ENCODE results near the gene USP49.
A peak's percentile ranks its signal among the peaks of the same experiment; 100 is the strongest.
"Not testable (repeated sequence)": the region's sequence is repeated elsewhere in the genome, so short reads cannot be mapped to it uniquely, and the experiment has no call there.

USP49 gene

DNA sequence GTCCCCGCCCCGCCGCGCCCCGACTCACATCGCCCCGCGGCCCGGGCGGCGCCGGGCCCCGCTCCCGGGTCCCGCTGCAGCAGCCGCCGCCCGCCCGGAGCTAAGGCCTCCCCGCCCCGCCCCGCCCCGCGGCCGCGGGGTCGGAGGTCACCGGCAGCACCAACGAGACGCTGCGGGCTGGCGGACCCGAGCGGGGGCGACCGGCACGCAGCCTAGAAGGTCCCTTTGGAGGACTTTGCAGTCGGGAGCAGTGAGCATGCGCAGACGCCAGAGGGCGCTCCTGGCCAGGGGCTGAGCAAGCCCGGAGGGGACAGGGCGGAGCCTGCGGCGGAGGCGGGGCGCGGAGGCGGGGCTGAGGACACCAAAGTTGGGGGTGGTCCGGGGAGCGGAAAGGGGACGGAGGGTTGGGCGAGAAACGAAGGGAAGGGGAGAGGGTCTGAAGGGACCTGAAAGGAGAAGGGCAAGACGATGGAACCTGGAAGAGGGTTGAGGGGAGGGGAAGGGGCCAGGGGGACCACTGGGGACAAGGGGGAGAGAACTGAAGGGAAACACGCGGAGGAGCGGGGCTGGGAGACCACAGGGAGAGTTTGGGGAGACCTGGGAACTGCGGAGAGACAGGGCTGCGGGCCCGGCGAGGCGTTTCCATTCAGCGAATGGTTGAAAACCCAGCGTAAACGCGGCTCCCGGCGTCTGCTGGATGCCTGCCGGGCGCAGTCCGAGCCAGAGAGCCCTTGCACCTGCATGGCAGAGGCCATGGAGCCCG, 115.2 kb downstream of the USP49 start, which contains the start of gene FRS3:
FRS3 (minus strand) TSS at position 113 of the 763 bp plus-strand sequence. CDS start 2,913 bp downstream, outside the sequence.
- DNase-seq (ENCODE audit: low spot score) = peak; percentile 96

DNA sequence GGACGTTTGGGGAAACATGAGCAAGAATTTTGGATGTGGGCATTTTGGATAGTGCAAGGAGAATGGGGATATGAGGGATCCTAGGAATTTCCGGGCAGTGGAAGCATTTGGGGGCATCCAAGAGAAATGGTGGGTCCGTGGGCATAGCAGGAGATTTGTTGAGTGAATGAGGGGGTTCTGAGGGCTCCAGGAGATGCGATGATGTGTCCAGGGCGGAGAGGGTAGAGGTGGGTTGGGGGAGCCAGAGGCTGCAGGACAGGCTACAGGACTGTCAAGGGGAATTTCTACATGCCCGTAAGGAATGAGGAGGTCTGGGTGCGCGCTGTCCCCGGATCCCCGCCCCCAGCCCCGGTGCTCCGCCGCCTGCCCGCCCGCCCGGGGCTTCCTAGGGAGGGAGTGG, 115.8 kb downstream of the USP49 start:
- DNase-seq (ENCODE audit: low spot score) = no peak

DNA sequence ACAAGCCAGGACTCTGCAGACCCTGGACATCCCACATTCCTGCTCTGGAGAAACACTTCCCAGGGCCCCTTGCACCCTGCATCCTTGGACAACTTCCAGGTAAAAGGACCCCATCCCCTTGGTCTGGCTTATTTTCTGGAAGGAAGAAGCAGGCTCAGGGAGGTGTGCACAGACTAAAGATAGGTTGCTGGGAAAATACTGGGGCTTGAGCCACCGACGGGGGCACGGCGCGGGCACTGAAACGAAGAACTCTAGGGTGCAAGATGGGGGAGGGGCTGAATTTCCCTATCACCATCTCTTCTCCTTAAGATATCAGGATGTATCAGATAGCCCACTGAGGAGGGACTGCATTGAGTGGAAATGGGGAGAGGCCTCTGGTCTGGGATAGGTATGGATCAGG, 116.3 kb downstream of the USP49 start:
- no peak for DNase-seq (ENCODE audit: low spot score)

DNA sequence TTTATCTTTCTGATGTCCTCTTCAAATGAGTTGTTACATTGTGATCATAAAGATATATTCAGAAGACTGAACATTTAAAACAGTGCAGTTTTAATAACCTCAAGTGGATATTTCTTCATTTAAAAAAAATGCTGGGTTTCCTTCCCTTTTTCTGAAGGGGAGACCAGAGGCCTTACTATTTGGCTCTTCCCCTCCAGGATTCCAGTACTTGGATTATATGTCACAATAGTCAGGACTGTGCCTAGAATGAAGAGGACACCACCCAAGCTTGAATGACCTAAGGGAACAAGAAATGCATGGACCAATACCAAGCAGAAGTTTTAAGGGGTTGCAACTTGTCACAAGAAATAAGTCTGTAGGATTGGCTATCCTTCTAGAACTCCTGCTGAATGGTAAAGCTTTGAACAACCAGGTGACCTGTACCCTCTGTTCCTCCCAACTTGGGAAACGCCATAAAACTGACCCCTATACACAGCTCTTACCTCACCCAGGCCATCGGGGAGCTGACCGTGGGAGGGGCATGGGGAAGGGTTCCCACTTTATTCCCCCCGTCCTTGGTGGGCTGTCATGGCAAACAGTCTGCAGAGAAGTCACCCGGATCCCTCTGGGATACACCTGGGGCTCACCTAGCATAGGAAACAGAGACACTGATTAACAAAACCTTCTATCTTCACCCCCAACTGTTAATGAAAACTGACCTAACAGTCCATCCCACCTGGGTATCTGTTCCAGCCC, 117.5 kb downstream of the USP49 start:
- no peak for DNase-seq (ENCODE audit: low spot score)

DNA sequence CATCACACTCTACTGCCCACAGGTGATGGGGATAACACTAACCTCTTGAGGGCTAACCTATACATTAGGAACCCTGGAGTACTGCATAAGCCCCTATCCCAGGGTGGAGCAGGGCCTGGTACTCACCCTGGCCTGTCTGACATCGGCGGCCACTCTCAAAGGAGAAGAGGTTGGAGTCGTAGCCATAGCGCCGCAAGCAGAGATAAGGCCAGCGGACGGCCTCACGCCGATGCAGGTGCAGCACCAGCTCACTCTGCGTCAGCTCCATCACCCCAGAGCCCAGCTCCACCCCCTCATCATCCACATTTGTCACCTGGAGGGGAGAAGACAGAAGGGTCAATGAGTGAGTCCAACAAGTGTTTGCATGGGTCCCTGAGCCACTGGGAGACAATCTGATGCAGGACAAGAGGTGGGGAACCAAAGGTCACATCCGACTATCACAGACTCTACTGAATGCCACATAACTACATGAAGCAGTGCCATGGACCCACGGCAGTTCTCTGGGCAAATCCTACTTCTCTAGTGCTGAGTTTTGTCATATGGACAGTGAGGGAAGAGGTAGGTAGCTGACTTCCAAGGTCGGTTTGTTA, 119.8 kb downstream of the USP49 start:
- no peak for DNase-seq (ENCODE audit: low spot score)

DNA sequence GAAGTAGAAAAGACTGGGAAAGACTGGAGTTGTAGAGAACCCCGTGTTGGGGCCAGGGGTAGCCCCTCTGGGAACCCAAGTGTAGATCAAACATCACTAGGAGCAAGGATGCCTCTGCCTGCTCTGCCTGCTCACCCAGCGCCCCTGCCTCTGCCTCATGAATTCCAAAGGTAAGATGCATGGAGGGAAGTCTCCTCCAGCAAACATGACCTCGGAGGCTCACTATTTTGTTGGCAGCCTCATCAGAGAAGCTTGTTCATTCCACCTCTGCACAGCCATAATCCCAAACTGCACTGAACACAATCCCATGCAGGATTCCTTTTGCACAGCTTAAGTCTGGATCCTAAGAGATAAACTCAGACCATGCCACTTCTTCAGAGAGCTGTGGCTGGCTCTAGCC, 120.3 kb downstream of the USP49 start:
- no peak for DNase-seq (ENCODE audit: low spot score)

DNA sequence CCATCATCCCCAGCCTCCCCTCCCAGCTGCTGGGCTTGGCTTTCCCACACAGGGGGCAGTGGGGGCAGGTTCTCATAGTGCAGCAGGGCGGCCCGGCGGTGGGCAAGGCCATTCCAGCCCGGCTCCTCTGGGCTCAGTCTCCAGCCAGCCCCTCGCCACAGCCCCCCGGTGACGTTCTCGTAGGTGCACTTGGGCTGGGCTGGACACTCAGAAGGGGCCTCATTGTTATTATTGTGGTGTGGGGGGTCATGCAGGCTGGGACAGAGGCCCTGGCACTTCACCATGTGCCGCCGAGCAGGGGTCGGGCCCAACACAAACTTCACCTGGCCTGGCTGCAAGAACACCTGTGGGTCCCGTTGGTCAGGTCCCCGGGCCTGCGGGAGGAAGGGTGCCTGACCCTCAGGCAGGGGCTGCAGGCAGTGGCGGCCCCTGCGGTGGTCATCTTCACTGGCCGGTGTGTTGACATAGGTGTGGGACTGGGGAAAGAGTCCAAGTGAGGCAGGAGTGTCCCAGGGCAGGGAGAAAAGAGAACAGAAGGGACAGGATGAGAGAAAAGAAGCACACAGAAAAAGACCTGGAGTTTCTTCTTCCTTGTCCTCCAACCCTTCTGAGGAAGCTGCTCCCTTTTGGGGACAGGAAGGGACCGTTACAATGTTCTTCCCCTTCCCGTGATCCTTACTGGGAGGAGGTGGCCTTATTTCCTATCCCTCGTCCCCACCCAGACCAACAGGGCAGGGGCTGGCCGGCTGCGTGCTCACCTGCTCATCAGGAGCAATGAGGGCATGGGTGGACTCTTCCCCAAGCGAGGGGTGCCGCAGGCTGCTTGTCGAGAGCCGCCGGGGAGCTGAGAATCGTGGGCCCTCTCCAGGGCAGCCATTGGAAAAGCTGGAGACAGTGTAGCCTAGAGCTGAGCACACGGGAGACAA, 123.9 kb downstream of the USP49 start:
- DNase-seq (ENCODE audit: low spot score) = no peak

DNA sequence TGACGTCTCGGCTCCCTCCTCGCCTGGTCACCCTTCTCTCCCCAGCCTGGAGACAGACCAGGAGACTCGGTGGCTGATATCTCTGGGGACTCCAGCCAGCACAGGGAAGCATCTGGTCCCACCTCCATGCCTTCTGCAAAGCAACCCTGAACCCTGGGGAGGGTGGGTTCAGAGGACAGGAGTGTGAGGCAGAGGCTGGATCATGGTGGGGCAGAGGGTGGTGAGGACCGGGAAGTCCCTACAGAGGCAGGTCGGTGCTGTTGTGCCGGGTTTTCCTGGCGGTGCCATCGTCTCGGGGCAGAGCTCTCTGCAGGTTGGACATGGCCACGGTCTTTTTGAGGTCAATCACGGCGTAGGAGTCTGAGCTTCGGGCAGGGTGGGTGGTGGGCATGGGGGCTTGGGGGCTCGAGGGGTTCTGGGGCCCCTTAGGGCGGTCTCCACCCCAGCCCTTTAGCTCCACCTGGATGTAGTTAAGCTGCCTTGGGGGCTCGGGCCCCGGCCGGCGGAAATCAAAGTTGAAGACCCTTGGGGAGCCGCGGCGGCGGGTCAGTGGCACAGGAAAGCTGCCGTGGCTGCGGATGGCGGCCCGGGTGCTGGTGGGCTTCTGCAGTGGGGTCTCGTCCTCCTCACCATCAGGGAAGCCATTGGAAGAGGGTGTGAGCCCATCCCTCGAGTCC, 124.7 kb downstream of the USP49 start:
- no peak for DNase-seq (ENCODE audit: low spot score)

DNA sequence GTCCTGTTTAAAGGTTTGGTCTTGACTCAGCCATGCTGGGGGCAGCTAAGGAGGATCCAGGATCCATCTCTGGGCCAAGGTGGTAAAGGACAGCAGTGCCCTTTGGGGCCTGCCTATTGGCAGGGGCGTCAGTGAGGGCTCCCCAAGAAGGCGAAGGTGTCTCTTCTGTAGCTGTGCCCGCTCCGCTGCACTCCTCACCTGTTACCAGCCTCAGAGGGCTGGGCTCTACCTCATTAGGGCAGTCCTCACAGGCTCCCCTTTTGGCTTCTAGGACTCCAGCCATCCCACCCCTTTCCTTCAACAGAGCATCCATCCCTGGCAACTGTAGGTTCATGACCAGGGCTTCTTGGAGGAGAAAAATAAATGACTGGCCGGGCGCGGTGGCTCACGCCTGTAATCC, 125.8 kb downstream of the USP49 start:
- no peak for DNase-seq (ENCODE audit: low spot score)

DNA sequence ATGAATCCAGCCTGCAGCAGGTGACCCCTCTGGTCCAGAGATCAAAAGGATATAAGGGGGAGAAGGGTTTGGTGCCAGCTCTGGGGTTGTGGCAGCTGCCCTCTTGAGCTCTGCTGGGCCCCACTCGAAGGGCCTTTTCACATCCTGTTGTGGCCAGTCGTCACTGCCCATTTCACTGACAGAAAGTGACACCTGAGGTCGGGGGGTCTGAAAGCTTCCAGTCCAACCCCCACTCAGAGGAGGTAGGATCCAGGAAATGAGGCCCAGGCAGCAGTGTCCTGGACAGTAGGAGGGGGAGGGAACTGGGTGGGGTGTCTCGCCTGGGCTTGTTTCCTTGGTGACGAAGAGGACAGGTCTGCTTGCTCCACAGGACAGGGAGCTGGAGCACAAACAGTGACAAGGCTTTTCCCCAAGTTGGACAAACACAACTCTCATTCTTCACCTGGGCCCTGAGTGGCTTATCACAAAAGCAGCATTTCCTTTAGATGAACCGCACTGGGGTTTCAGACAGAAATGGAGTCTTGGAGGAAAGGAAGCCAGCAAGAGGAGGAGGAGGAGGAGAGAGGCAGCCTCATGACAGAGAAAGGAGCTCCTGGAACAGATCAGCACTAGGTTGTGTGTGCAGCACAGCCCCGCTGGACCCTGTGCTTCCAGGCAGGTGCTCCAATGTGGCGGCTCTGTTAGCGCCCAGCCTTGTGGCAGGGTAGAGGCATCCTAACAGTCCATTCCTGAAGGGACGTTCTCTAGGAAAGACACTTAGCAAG, 126.4 kb downstream of the USP49 start:
- no peak for DNase-seq (ENCODE audit: low spot score)

DNA sequence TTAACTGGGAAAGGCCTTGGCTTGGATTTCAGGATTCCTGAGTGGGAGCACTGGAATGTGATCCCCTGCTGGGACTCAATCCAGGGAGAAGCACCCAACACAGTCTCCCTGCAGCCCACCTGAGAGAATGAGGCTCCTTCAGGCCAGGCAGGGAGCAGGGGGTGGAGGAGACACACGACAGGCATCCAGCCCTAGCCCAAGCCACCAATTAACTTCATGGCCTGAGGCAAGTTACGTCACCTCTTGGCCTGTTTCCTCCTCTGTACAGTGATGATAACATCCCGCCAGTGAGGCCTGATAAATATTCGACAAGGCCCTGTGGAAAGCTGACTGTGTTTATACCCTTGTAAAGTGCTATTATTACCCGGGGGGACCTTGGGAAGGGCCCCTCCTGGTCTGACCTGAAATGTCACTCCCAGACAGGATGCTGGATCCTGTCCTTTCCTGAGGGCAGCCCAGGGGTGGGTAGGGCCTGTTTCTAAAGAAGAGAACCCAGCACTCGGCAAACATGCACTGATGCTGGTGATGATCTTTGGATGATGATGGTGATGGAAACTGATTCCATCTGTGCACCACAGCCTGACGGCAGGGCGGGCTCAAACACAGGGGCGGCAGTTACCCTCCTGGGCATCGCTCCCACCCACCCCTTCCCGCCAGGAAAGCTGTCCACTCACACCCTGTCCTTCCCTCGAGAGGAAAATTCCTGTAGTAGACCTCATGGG, 127.9 kb downstream of the USP49 start:
- DNase-seq (ENCODE audit: low spot score) = no peak

DNA sequence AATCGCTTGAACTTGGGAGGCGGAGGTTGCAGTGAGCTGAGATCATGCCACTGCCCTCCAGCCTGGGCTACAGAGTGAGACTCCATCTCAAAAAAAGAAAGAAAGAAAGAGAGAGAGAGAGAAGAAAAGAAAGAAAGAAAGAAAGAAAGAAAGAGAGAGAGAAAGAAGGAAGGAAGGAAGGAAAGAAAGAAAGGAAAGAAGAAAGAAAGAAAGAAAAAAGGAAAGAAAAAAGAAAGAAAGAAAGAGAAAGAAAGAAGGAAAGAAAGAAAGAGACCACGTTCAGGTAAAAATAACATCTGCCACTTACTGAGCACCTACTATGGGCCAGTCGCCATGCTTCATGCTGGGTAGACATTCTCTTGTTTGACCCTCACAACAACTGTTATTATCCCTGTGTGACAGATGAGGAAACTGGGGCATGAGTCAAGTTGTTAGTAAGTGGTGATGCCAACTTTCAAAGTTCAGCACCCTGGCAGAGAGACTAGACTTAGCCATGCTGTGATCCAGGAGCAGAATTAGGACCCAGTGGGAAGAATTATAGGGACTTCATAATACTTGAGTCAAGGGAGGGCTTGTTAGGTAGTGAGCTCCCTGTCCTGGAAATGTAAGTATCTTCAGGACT, 129.0 kb downstream of the USP49 start:
- DNase-seq (ENCODE audit: low spot score) = not testable (repeated sequence)

DNA sequence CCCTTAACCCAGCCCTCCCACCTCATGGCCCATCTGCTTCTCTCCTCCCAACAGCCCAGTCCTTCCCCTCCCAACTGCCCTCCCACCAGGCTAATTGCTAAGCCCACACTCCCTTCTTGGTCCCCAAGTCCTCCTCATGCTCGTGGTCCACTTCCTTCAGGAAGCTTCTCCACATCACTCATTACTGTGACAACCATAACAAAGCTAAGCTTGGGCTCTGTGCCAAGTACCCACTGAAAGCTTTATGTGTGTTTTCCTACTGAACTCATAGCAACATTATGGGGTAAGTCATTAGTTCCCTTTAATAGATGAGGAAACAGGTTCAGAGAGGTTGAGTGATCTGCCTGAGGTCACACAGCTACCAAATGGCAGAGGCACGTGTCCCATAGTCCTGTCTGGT, 131.7 kb downstream of the USP49 start:
- no peak for DNase-seq (ENCODE audit: low spot score)

DNA sequence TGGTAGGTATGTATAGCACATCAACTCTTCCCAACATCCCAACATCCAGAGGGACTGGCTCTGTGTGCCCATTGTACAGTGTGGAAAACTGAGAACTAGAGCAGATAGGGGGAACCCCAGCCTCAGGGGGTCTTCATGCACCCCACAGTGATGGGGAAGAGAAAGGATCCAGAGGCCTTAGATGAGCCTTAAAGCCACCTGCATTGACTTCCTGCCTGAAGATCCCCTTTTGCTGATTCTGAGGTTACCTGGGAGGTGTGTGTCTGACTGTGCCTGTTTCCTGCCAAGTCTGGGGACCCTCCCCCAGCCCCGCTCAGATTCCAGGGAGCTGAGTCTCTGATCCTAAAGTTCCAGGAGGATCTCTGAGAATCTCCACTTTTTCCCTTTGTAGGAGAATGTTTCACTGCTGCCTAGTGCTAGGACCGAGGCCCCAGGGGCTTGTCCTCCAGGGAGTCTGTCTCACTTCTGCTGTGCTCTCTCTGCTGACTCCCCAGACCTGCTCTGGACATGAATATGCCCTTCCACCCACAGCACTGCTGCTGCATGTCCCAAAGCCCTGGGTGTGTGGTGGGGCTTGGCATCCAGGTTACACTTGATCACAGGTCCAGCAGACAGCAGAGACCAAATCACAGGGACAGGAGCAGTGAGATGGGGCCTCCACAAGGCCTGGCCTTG, 135.1 kb downstream of the USP49 start:
- no peak for DNase-seq (ENCODE audit: low spot score)

DNA sequence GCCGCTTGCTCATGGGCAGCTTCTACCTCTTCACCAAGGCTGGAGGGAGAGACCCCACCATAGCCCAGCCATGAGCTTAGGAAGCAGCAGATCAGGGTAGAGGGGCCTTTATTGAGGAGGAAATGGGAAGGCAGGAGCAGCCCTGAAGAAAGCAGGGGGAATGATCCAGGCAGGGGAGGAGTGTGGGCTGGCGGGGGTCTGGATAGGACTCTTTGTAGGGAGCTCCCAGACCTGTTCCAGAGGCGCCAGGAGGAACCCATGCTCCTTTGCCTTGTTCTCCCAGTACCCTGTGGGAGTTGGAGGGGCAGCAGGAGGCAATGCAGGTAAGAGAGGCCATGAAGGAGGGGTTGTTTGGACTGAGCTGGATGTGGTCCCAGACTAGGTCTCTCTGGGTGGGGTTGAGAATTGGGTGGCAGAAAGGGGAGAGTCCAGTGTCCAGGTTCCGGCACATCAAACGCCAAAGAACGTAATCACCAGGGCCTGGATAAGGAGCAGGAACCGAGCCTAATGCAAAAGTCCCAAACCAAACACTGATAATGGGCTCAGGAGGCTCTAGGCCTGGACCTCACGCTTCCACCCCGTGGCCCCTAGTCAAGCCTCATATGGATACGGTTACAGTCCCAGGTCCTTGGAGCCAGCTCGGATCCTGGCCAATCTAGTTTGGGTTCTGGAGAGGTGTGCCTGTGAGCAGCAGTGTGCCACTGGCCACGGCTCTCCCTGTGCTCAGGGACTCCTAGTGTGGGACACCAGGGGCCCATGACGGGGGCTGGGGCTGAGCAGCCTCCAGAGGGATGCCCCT, 135.9 kb downstream of the USP49 start:
- DNase-seq (ENCODE audit: low spot score) = no peak

DNA sequence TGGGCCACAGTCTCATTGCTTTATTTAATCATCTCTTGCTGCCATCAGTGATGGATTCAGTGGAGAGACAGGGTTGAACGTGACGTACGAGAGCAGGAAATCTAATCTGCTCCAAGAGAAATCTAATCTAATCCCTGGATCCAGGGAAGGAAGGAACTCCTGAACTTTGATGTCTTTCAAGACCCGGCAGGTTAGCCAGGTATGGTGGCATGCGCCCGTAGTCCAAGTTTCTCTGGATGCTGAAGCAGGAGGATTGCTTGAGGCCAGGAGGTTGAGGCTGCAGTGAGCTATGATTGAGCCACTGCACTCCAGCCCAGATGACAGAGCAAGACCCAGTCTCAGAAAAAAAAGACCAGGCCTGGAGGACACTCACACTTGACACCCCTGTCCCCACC, 136.5 kb downstream of the USP49 start:
- no peak for DNase-seq (ENCODE audit: low spot score)

DNA sequence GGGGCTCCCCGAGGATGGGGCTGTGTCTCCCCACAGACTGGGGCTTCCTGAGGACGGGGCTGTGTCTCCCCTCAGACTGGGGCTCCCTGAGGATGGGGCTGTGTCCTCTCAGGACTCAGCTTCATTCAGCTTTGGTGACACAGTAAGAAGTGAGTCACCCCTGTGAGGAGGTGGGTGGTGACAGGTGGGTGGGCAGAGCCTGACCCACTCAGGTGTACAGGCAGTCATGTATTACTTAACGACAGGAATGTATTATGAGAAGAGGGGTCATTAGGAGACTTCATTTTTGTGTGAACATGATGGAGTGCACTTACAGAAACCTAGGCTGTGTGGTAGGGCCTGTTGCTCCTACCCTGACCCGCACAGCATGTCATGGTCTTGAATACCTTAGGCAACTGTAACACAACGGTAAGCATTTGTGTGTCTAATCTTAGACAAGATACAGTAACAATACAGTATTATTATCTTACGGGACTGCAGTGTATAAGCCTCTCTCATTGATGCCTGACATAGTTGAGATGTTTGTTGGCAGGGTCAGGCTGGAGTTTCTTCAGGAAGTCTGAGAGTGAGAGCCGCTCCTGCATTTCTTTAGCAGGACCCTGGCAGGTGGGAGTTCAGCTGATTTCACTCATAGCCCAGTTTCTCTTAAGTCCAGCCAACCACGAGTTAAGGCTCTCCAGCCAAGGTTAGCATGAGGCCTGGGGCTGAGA, 137.1 kb downstream of the USP49 start:
- DNase-seq (ENCODE audit: low spot score) = no peak

DNA sequence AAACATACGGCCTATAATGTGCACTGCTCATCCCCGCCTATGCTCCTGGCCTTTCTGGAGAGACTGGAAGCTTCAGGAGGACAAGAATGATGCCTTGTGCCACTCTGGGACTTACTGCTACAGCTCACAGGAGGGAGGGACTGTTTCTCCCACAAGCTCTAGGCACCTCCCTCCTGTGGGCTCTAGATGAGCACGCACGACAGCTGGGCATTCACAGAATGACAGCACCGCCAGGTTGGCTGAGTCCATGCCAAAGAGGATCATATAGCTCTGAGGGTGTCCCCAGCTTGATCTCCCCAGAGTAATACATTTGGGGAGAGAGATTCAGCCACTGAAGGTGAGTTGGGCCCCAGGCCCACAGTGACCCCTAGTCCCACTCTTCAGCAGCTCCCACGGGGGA, 137.9 kb downstream of the USP49 start:
- DNase-seq (ENCODE audit: low spot score) = no peak

Measured in D341Med (cell line).